WI38 (cell line): ENCODE data around the gene ZNF615.
A peak's percentile ranks its signal among the peaks of the same experiment; 100 is the strongest.
"Not testable (repeated sequence)": the region's sequence is repeated elsewhere in the genome, so short reads cannot be mapped to it uniquely, and the experiment has no call there.

Experiments
- H3K4me3 ChIP-seq: 2 replicates; pipeline ENCODE4 v1.5.1; 2011; ENCODE audit warnings: low read depth, mild to moderate bottlenecking, control low read depth, low read length
- CTCF ChIP-seq: IDR thresholded peaks from 2 replicates; pipeline ENCODE4 v1.5.1; 2012; ENCODE audit warnings: low read depth, mild to moderate bottlenecking, control low read depth, low read length

Gene ZNF615

GRCh38 chr19:51993422-51993821 is 14.6 kb downstream of the ZNF615 start:
- H3K4me3 ChIP-seq, result no peak overlapping the region
- TF ChIP-seq CTCF, result no peak

- H3K4me3 ChIP-seq, result peak within 1 kb of the TSS; percentile 95
- TF ChIP-seq CTCF, result no peak
These were observed 21.4 kb downstream of the ZNF615 start, which contains the start of gene ZNF350 for GRCh38 chr19:51986309-51987291. Gene ZNF350 (minus strand): TSS chr19:51986840. CDS start chr19:51974360, 12,480 bp downstream.

DNA sequence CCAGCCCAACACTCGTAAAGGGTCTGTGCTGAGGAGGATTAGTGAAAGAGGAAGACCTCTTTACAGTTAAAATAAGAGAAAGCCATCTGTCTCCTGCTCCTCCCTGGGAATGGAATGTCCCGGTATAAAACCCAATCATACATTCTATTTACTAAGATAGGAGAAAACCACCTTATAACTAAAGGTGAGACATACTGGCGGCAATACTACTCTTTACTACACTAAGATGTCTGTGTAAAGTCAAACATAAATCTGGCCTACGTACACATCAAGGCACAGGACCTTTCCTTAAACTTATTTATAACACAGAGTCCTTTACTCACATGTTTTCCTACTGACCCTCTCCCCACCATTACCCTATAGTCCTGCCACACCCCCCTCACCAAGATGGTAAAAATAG is 24.6 kb downstream of the ZNF615 start:
- no peak for TF ChIP-seq CTCF
- no peak overlapping the region for H3K4me3 ChIP-seq

DNA sequence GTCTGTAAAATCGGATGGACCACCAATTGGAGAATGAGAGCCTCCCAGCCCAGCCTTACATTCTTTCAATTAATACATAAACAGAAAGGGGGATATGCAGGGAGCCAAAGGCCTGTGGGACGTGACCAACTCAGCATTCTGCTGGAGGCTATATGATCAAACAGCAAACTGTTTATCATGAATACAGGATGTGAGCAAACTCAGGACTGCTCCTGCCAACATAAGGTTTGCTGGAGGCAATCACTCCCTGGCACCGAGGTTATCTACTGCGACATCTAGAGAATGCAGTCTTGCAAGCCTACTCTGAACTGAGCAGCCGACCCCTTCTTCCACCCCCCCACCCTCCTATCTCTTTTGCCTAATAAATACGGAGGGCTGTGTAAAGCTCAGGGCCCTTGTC is 27.1 kb downstream of the ZNF615 start:
- not testable (repeated sequence) for H3K4me3 ChIP-seq

DNA sequence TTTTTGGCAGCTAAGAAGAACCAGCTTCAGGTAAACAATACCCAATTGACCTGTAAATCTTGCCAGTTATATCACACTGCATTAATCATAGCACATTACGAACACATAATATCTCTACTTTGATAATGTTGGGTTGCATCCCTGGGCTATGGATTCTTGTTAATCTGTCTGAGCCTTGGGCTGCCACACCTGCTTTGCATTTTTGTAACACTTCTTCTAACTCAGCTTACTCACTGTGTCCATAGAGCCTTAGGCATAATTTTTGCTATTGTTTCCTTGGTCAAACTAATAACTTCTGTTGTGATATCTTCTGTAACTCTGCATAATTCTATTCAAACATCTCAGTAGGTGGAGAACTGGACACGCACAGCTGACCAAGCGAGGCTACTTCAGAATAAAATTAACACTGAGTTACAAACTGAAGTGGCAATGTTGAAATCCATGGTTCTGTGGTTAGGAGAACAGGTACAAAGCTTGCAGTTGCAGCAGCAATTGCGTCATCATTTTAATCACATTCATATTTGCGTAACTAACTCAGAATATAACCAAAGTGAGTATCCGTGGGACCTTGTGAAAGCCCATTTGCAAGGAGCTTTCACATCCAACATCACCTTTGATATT is 27.8 kb downstream of the ZNF615 start:
- no peak for TF ChIP-seq CTCF
- no peak overlapping the region for H3K4me3 ChIP-seq

- no peak for TF ChIP-seq CTCF
- no peak overlapping the region for H3K4me3 ChIP-seq
These were observed 29.1 kb downstream of the ZNF615 start for GRCh38 chr19:51978882-51979281.

DNA sequence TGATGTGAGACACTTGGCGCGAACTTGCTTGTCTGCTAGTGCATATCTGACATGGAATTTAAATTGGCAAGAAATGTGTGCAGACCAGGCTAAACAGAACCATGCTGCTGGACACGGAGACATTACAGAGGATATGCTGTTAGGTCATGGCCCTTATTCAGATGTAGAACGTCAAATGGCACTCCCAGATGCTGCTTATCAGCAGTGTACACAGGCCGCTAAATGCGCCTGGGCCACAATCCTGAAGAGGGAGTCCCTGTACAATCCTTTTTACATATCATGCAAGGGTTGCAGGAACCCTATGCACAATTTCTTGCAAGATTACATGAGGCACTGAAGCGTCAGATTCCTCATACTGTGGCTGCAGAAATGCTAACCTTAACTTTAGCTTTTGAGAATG is 30.7 kb downstream of the ZNF615 start:
- H3K4me3 ChIP-seq, result no peak overlapping the region
- no peak for TF ChIP-seq CTCF
